Effector memory CD8-positive, alpha-beta T cell (primary cell): ENCODE results near the gene SOX8.
"Not testable (repeated sequence)": the region's sequence is repeated elsewhere in the genome, so short reads cannot be mapped to it uniquely, and the experiment has no call there.

Experiments used
- ATAC-seq: fragments of 150-1000 bp; cut with Tn5 transposase; replicated peaks from 2 replicates; pipeline ENCODE4 v1.10.0; 2021; ENCODE audit warnings: mild to moderate bottlenecking, moderate library complexity
- DNase-seq, 3 experiments: peaks; one replicate each; pipeline ENCODE4 v3.0.0; 2021
- H3K27ac Mint-ChIP-seq, 2 donors: one replicate each; pipeline ENCODE4 v1.8.0; 2022; ENCODE audit warnings: mild to moderate bottlenecking in 2 of 2, mixed read lengths in 2 of 2, moderate library complexity in 2 of 2
- H3K27me3 Mint-ChIP-seq, 2 donors: one replicate each; pipeline ENCODE4 v1.8.0; 2022; ENCODE audit warnings: mixed read lengths in 2 of 2
- H3K36me3 Mint-ChIP-seq: one replicate; pipeline ENCODE4 v1.8.0; 2022; ENCODE audit warnings: mild to moderate bottlenecking, moderate library complexity, mixed read lengths; ENCODE audit not compliant: insufficient read depth
- H3K4me1 Mint-ChIP-seq, 2 donors: one replicate each; pipeline ENCODE4 v1.8.0; 2022; ENCODE audit warnings: low read depth in 2 of 2, mixed read lengths in 2 of 2
- H3K4me3 Mint-ChIP-seq, 2 donors: one replicate each; pipeline ENCODE4 v1.8.0; 2022; ENCODE audit warnings: mild to moderate bottlenecking in 2 of 2, mixed read lengths in 2 of 2, moderate library complexity in 2 of 2
- H3K9me3 Mint-ChIP-seq, 2 donors: one replicate each; pipeline ENCODE4 v1.8.0; 2022; ENCODE audit warnings: mixed read lengths in 2 of 2

The SOX8 gene

GRCh38 chr16:946048-946395 lies 35.5 kb upstream of the SOX8 start:
- H3K9me3 Mint-ChIP-seq: peaks cover 5 to 9% of the 10 kb centered on the region in 2 donors
- DNase-seq (no peak), ATAC-seq (no peak)
- H3K27me3 Mint-ChIP-seq: no peaks in the 10 kb centered on the region
- no peak overlapping the region for H3K27ac Mint-ChIP-seq
- H3K36me3 Mint-ChIP-seq: peaks cover 14% of the 10 kb centered on the region
- no peak overlapping the region for H3K4me3 Mint-ChIP-seq
- no peaks in the 10 kb centered on the region for H3K4me1 Mint-ChIP-seq

GRCh38 chr16:947255-947921 lies 34.2 kb upstream of the SOX8 start:
- peaks cover 14% of the 10 kb centered on the region for H3K36me3 Mint-ChIP-seq
- no peak for DNase-seq
- peaks cover 2 to 5% of the 10 kb centered on the region in 2 donors for H3K9me3 Mint-ChIP-seq
- no peak for ATAC-seq
- H3K27me3 Mint-ChIP-seq: no peaks in the 10 kb centered on the region
- H3K27ac Mint-ChIP-seq: no peak overlapping the region
- H3K4me3 Mint-ChIP-seq: no peak overlapping the region
- peaks cover under 1 to 6% of the 10 kb centered on the region in 2 donors for H3K4me1 Mint-ChIP-seq

DNA sequence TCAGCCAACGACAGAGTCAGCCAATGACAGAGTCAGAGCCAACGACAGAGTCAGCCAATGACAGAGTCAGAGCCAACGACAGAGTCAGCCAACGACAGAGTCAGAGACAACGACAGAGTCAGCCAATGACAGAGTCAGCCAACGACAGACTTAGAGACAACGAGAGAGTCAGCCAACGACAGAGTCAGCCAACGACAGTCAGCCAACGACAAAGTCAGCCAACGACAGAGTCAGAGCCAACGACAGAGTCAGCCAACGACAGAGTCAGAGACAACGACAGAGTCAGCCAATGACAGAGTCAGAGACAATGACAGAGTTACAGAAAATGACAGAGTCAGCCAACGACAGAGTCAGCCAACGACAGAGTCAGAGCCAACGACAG lies 33.7 kb upstream of the SOX8 start:
- not testable (repeated sequence) for DNase-seq, H3K27me3 Mint-ChIP-seq, H3K4me1 Mint-ChIP-seq, ATAC-seq, H3K27ac Mint-ChIP-seq, H3K9me3 Mint-ChIP-seq, H3K4me3 Mint-ChIP-seq
- peaks cover 14% of the 10 kb centered on the region for H3K36me3 Mint-ChIP-seq

GRCh38 chr16:948767-949166 lies 32.8 kb upstream of the SOX8 start:
- DNase-seq, ATAC-seq, H3K4me1 Mint-ChIP-seq, H3K27me3 Mint-ChIP-seq, H3K9me3 Mint-ChIP-seq, H3K27ac Mint-ChIP-seq, H3K4me3 Mint-ChIP-seq: not testable (repeated sequence)
- H3K36me3 Mint-ChIP-seq: peaks cover 13% of the 10 kb centered on the region

DNA sequence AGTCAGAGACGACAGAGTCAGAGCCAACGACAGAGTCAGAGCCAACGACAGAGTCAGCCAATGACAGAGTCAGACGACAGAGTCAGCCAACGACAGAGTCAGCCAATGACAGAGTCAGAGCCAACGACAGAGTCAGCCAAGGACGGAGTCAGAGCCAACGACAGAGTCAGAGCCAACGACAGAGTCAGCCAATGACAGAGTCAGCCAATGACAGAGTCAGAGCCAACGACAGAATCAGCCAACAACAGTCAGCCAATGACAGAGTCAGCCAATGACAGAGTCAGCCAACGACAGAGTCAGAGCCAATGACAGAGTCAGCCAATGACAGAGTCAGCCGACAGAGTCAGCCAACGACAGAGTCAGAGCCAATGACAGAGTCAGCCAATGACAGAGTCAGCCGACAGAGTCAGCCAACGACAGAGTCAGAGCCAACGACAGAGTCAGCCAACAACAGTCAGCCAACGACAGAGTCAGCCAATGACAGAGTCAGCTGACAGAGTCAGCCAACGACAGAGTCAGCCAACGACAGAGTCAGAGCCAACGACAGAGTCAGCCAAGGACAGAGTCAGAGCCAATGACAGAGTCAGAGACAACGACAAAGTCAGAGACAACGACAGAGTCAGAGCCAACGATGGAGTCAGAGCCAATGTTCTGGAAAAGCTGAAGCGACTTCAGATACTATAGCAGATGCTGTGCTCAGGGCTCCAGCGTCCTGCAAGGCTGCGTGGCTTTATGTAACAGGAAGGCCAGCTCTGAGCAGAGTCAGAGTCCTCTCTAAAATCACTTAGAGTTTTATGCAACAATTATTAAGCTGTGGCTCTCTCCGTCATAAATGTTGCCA lies 30.6 kb upstream of the SOX8 start:
- H3K4me3 Mint-ChIP-seq, H3K27ac Mint-ChIP-seq, DNase-seq, H3K27me3 Mint-ChIP-seq, H3K9me3 Mint-ChIP-seq, H3K36me3 Mint-ChIP-seq, ATAC-seq: not testable (repeated sequence)
- peaks cover 8 to 16% of the 10 kb centered on the region in 2 donors for H3K4me1 Mint-ChIP-seq

DNA sequence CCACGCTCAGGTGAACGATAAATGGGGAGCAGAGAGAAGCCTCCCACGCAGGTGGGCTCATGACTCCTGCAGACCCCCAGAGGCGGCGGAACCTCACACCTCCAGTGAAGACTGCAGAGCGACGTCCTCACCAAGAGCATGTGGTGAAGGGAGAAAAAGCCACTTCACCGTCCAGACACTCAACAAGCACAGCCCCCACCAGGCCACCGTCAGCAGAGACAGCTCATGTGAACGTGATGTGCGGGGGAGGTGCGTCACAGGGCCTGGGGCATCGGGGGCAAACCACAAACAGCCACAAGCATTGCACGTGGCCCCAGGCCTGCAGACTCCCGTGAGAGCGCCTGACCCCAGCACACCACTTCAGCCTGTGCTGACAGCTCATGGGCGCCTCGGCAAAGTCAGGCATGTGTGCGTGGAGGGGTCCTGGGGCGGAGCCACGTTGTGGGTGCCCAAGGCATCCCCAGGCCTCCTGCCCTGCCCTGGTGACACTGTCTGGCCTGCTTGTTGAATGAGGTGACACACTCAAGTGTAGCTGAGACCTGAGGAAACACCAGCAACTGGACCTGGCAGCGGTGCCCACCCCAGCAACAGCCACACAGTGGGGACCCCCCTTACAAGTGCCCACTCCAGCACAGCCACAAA lies 29.8 kb upstream of the SOX8 start:
- Mint-ChIP-seq H3K36me3 (peaks cover 9% of the 10 kb centered on the region), H3K9me3 (no peaks in the 10 kb centered on the region), H3K27ac (no peak overlapping the region), H3K4me3 (no peak overlapping the region), H3K4me1 (peaks cover 11 to 16% of the 10 kb centered on the region in 2 donors), H3K27me3 (no peaks in the 10 kb centered on the region)
- no peak for ATAC-seq
- DNase-seq: no peak

GRCh38 chr16:952321-952720 lies 29.2 kb upstream of the SOX8 start:
- no peak overlapping the region for H3K27ac Mint-ChIP-seq

GRCh38 chr16:953818-954217 lies 27.8 kb upstream of the SOX8 start:
- H3K4me3 Mint-ChIP-seq, DNase-seq, H3K27me3 Mint-ChIP-seq, H3K9me3 Mint-ChIP-seq, H3K36me3 Mint-ChIP-seq, ATAC-seq: not testable (repeated sequence)
- Mint-ChIP-seq H3K4me1 (peaks cover 11 to 26% of the 10 kb centered on the region in 2 donors), H3K27ac (peak overlapping the region in 1 of 2 donors; percentile 67)

More at GRCh38 chr16:952321-952720, 29.2 kb upstream of the SOX8 start:
- Mint-ChIP-seq H3K36me3 (peaks cover 8% of the 10 kb centered on the region), H3K4me3 (no peak overlapping the region), H3K9me3 (no peaks in the 10 kb centered on the region), H3K4me1 (peaks cover 11 to 19% of the 10 kb centered on the region in 2 donors), H3K27me3 (no peaks in the 10 kb centered on the region)
- ATAC-seq: no peak
- no peak for DNase-seq

DNA sequence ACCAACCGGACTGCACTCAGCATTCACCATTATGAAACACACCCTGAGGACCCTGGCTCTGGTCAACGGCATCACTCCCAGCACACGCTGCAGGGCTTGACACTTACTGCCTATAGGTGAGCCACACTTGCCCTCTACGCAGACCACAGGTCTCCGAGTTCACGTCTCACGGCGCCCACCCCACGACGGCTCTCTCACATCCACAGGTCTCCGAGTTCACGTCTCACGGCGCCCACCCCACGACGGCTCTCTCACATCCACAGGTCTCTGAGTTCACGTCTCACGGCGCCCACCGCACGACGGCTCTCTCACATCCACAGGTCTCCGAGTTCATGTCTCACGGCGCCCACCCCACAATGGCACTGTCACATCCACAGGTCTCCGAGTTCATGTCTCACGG lies 25.8 kb upstream of the SOX8 start:
- not testable (repeated sequence) for H3K36me3 Mint-ChIP-seq, H3K27me3 Mint-ChIP-seq, H3K9me3 Mint-ChIP-seq, H3K4me3 Mint-ChIP-seq, DNase-seq, H3K27ac Mint-ChIP-seq, ATAC-seq
- H3K4me1 Mint-ChIP-seq: peaks cover 17 to 35% of the 10 kb centered on the region in 2 donors

- Mint-ChIP-seq H3K9me3 (no peaks in the 10 kb centered on the region), H3K36me3 (peaks cover 1% of the 10 kb centered on the region), H3K4me3 (no peak overlapping the region), H3K27me3 (no peaks in the 10 kb centered on the region), H3K4me1 (peaks cover 19 to 30% of the 10 kb centered on the region in 2 donors), H3K27ac (peak overlapping the region in 1 of 2 donors; percentile 29)
- DNase-seq (no peak), ATAC-seq (no peak)
Observed at GRCh38 chr16:959232-960040, 22.1 kb upstream of the SOX8 start.

GRCh38 chr16:962366-962765 lies 19.2 kb upstream of the SOX8 start:
- no peak overlapping the region for H3K4me3 Mint-ChIP-seq
- no peaks in the 10 kb centered on the region for H3K27me3 Mint-ChIP-seq
- DNase-seq: no peak
- H3K4me1 Mint-ChIP-seq: peaks cover 33 to 38% of the 10 kb centered on the region in 2 donors
- peak overlapping the region in 1 of 2 donors; percentile 46 for H3K27ac Mint-ChIP-seq
- H3K36me3 Mint-ChIP-seq: peaks cover 12% of the 10 kb centered on the region
- no peak for ATAC-seq
- no peaks in the 10 kb centered on the region for H3K9me3 Mint-ChIP-seq

- peak overlapping the region; percentile 78 to 80 for H3K4me3 Mint-ChIP-seq
- peaks cover 14% of the 10 kb centered on the region for H3K36me3 Mint-ChIP-seq
- H3K4me1 Mint-ChIP-seq: peaks cover 33 to 38% of the 10 kb centered on the region in 2 donors
- ATAC-seq (no peak), DNase-seq (no peak)
- H3K27me3 Mint-ChIP-seq: no peaks in the 10 kb centered on the region
- H3K9me3 Mint-ChIP-seq: no peaks in the 10 kb centered on the region
- peak overlapping the region; percentile 85 to 90 for H3K27ac Mint-ChIP-seq
Observed at GRCh38 chr16:962901-963814, 18.4 kb upstream of the SOX8 start.
